ENCODE results near the gene GPATCH8. TPM values are rescaled to one million over a fixed set of nuclear protein-coding genes. Genes with fewer than 3 reads are reported as not detected.
"Not testable (repeated sequence)": the region's sequence is repeated elsewhere in the genome, so short reads cannot be mapped to it uniquely, and the experiment has no call there.

GPATCH8 gene
- total and polyA plus RNA-seq, 2 donors (not counting 3 experiments of a cell fraction or from before 2014, with no cell fraction given) = 14.6 to 35.3 TPM

GRCh38 chr17:44394112-44394511, 109.1 kb downstream of the GPATCH8 start:
- H3K4me3 ChIP-seq (replicated peaks in 1 of 3; ENCODE audit: insufficient read depth in 1 of 3, low read depth in 1 of 3, low read length in 3 of 3); DNase-seq (ENCODE audit: low read depth, low spot score); intact Hi-C loops (cut with micrococcal nuclease): not testable (repeated sequence)

DNA sequence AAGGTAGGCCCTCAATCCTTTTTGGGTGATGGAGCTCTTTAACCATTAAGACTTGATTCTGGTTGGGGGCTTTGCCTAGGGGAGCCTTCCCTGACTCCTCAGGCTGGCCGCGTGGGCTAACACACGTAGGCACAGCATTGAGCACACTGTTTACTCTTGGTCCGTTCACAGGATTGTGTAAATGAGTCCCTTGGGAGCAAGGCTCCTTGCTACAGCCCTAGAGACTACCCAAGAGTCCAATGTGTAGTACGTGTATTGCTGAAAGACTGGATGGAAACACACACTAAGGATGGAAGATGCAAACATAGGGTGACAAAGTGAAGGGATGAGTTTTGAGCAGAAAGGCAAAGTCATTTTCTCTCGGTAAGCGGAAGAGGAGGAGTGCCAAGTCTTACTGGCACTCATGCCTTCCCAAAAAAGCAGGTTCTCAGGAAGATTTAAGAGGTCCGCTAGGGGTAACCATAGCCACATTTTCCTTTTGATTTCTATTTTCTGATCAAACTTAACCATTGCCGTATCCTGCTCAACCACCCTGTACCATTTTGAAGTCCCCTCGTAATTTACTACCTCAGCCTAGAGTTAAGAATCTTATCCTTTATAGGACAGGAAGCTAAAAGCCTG, 112.8 kb downstream of the GPATCH8 start:
- Histone ChIP-seq H3K4me1 (ENCODE audit: control insufficient read depth, extremely low read depth, insufficient read depth, low read length) (peaks cover 5% of the 10 kb centered on the region), H3K9ac (replicated peaks; ENCODE audit: extremely low read depth, insufficient read depth, low read length) (no peak overlapping the region), H3K27me3 (ENCODE audit: control insufficient read depth in 2 of 2, insufficient read depth in 2 of 2, low read length in 2 of 2) (peaks cover 0 to 3% of the 10 kb centered on the region in 2 experiments), H2AFZ (ENCODE audit: low read depth, low read length) (no peak overlapping the region), H3K9me1 (replicated peaks; ENCODE audit: control insufficient read depth, extremely low read depth, insufficient read depth, low read length) (no peaks in the 10 kb centered on the region), H3K4me2 (ENCODE audit: insufficient read depth, low read length) (no peak overlapping the region), H3K4me3 (replicated peaks in 1 of 3; ENCODE audit: insufficient read depth in 1 of 3, low read depth in 1 of 3, low read length in 3 of 3) (no peak overlapping the region), H4K20me1 (replicated peaks; ENCODE audit: control insufficient read depth, extremely low read depth, insufficient read depth, low read length) (no peaks in the 10 kb centered on the region), H3K36me3 (ENCODE audit: control insufficient read depth in 2 of 2, extremely low read depth in 1 of 2, insufficient read depth in 2 of 2, low read length in 2 of 2) (no peaks in the 10 kb centered on the region), H3K79me2 (ENCODE audit: control insufficient read depth, insufficient read depth, low read length) (no peaks in the 10 kb centered on the region), H3K27ac (ENCODE audit: insufficient read depth, low read depth, low read length) (no peak overlapping the region), H3K9me3 (replicated peaks; ENCODE audit: control insufficient read depth, insufficient read depth, low read length) (no peaks in the 10 kb centered on the region)
- TF ChIP-seq POLR2AphosphoS5 (IDR thresholded peaks at IDR 0.05; ENCODE audit: insufficient read depth, low read depth, low read length) (no peak), JUN (IDR thresholded peaks at IDR 0.05; ENCODE audit: borderline replicate concordance, insufficient read depth, insufficient read length, low read depth) (no peak), GATA2 (IDR thresholded peaks at IDR 0.05; ENCODE audit: insufficient read depth, insufficient read length, low read depth, low read length) (no peak), CTCF (IDR thresholded peaks at IDR 0.05; ENCODE audit: extremely low read depth in 1 of 2, insufficient read depth in 1 of 2, low read depth in 1 of 2, low read length in 2 of 2) (no peak), FOS (IDR thresholded peaks at IDR 0.05; ENCODE audit: borderline replicate concordance, insufficient read depth, low read length) (no peak), EZH2 (IDR thresholded peaks at IDR 0.05; ENCODE audit: borderline replicate concordance, low read depth, low read length, severe bottlenecking) (no peak), POLR2A (IDR thresholded peaks at IDR 0.05; ENCODE audit: low read depth, low read length) (no peak), MYC (IDR thresholded peaks at IDR 0.05; ENCODE audit: low read depth, low read length) (no peak), MAX (IDR thresholded peaks at IDR 0.05; ENCODE audit: insufficient read depth, insufficient read length) (no peak)
- POLR2A ChIA-PET = no interaction called here
- intact Hi-C loops (cut with micrococcal nuclease) (no loop called here), dilution Hi-C loops (cut with MboI; ENCODE audit: extremely low pct_ligation_motif_present, low sequenced_read_pairs) (no loop called here)
- DNase-seq (ENCODE audit: low read depth, low spot score) (no peak), FAIRE-seq (no peak)
- CTCF ChIA-PET = interaction anchor here (1.6 to 2.0 kb wide), 2 partner anchors 27 to 133 kb away, joined by 3 to 7 read pairs; partner anchors contain the start of gene FAM171A2
- BruUV-seq (replicated peaks) = no TSS peak

More at GRCh38 chr17:44394112-44394511, 109.1 kb downstream of the GPATCH8 start:
- peaks cover under 1 to 12% of the 10 kb centered on the region in 2 experiments for H3K36me3 ChIP-seq (ENCODE audit: control insufficient read depth in 2 of 2, extremely low read depth in 1 of 2, insufficient read depth in 2 of 2, low read length in 2 of 2)
- H3K9me1 ChIP-seq (replicated peaks; ENCODE audit: control insufficient read depth, extremely low read depth, insufficient read depth, low read length); POLR2A ChIA-PET; H3K27me3 ChIP-seq (ENCODE audit: control insufficient read depth in 2 of 2, insufficient read depth in 2 of 2, low read length in 2 of 2); H3K4me2 ChIP-seq (ENCODE audit: insufficient read depth, low read length); H3K9ac ChIP-seq (replicated peaks; ENCODE audit: extremely low read depth, insufficient read depth, low read length); H2AFZ ChIP-seq (ENCODE audit: low read depth, low read length); BruUV-seq (replicated peaks); dilution Hi-C loops (cut with MboI; ENCODE audit: extremely low pct_ligation_motif_present, low sequenced_read_pairs); H4K20me1 ChIP-seq (replicated peaks; ENCODE audit: control insufficient read depth, extremely low read depth, insufficient read depth, low read length); H3K9me3 ChIP-seq (replicated peaks; ENCODE audit: control insufficient read depth, insufficient read depth, low read length); H3K27ac ChIP-seq (ENCODE audit: insufficient read depth, low read depth, low read length); FAIRE-seq; H3K79me2 ChIP-seq (ENCODE audit: control insufficient read depth, insufficient read depth, low read length); H3K4me1 ChIP-seq (ENCODE audit: control insufficient read depth, extremely low read depth, insufficient read depth, low read length): not testable (repeated sequence)
- CTCF ChIA-PET = interaction anchor here (1.0 to 9.2 kb wide), 3 partner anchors 18 to 129 kb away, joined by 4 to 86 read pairs (median 9); partner anchors contain the start of gene FAM171A2

All from endothelial cell of umbilical vein (primary cell).